Epithelial cell of esophagus (primary cell): Measurements from ENCODE around the gene ZXDC.

ENCODE experiments used
- DNase-seq: peaks from one replicate; pipeline ENCODE4 v3.0.0; 2010; ENCODE audit warnings: low read depth
- H3K4me3 ChIP-seq: 2 replicates; pipeline ENCODE4 v1.5.1; 2011; ENCODE audit warnings: mild to moderate bottlenecking, low read length, control low read depth
- TF ChIP-seq, protein P1 (sequence below): IDR thresholded peaks from 2 replicates; pipeline ENCODE4 v1.5.1; 2011; ENCODE audit warnings: low read depth, mild to moderate bottlenecking, low read length, control low read depth, inconsistent platforms; ENCODE audit not compliant: insufficient read depth; ENCODE audit errors: missing control alignments

The ZXDC gene

GRCh38 chr3:126521122-126521891 lies 45.6 kb upstream of the ZXDC start:
- no peak for DNase-seq

DNA sequence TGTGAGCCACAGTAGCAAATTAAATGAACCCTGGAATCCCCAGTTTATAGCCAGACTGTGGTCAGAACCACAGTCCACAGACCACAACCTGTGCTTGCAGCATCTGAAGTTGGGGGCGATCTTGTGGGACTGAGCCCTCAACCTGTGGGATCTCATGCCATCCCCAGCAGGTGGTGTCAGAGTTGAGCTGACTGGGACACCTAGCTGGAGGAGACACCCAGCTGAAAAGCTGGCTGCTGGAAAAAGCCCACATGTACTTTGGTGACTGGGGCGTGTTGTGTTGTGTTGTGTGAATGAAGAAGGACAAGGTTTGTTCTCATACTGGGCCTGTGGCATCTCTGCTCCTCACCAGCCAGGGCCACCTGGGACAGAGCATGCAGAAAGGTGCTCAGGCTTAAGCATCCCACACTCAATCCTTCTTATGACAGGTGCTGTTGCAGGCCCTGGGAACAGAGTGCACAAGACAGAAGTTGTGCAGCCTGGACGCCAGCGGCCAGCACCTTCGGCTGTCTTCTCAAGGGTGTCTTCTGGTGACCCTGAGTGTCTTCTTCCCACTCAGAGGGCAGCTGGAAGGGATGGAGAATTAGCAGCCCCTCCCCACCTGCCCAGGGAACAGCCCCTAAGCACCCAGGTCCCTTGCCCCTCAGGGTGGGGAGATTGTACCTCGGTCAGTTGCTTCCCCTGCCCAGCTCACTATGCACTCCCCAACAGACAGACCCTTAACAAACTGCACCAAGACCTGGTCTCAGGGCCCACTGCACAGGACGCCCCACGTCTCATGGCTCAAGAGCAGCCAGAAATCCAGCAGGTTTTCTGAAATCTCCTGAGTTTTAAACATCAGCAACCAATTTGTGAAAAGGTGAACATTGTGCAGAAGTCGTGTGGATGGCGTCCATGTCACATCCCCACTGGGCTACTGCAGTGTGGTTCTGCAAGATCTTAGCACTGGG lies 44.1 kb upstream of the ZXDC start:
- DNase-seq: no peak
- H3K4me3 ChIP-seq: no peak overlapping the region
- TF ChIP-seq, protein P1, sequence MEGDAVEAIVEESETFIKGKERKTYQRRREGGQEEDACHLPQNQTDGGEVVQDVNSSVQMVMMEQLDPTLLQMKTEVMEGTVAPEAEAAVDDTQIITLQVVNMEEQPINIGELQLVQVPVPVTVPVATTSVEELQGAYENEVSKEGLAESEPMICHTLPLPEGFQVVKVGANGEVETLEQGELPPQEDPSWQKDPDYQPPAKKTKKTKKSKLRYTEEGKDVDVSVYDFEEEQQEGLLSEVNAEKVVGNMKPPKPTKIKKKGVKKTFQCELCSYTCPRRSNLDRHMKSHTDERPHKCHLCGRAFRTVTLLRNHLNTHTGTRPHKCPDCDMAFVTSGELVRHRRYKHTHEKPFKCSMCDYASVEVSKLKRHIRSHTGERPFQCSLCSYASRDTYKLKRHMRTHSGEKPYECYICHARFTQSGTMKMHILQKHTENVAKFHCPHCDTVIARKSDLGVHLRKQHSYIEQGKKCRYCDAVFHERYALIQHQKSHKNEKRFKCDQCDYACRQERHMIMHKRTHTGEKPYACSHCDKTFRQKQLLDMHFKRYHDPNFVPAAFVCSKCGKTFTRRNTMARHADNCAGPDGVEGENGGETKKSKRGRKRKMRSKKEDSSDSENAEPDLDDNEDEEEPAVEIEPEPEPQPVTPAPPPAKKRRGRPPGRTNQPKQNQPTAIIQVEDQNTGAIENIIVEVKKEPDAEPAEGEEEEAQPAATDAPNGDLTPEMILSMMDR: no peak

More at GRCh38 chr3:126521122-126521891, 45.6 kb upstream of the ZXDC start:
- H3K4me3 ChIP-seq: no peak overlapping the region
- TF ChIP-seq, protein P1: no peak

GRCh38 chr3:126518779-126519177 lies 43.1 kb upstream of the ZXDC start:
- H3K4me3 ChIP-seq: no peak overlapping the region
- TF ChIP-seq, protein P1: no peak
- DNase-seq: no peak

DNA sequence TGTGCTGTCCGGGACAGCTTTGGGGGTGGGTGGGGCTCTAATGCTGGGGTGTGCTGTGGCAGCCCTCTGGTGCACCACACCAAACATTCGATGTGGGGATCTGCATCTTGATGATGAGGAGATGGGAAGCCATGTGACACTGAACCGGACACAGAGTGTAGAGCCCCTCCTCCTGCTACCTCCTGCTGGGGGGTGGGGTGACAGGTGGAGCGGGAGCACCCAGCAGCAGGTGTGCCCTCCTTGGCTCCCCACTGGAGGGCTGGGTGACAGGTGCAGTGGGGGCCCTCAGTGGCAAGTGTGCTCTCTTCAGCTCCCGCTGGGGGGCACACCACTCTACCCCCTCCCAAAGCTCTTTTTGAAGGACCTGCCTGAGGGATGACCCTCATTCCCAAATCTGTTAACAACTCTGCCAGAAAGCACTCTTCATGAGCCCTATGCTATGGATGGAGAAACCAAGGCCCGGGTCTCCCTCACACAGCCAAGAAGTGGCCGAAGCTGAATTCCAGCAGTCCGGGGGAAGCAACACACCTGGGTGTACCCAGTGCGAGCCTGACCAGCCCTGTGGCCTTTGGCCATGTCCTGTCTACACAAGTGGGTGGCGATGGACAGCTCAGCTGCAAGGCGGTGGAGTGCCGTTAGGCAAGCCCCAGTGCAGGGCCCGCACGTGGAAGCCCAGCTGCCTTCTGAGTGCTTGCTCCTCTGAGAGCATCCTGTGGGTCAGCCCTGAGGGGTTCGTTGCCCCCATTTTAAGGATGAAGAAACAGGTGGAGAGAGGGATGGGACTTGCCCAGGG lies 42.5 kb upstream of the ZXDC start:
- DNase-seq: no peak
- H3K4me3 ChIP-seq: no peak overlapping the region
- TF ChIP-seq, protein P1: no peak

DNA sequence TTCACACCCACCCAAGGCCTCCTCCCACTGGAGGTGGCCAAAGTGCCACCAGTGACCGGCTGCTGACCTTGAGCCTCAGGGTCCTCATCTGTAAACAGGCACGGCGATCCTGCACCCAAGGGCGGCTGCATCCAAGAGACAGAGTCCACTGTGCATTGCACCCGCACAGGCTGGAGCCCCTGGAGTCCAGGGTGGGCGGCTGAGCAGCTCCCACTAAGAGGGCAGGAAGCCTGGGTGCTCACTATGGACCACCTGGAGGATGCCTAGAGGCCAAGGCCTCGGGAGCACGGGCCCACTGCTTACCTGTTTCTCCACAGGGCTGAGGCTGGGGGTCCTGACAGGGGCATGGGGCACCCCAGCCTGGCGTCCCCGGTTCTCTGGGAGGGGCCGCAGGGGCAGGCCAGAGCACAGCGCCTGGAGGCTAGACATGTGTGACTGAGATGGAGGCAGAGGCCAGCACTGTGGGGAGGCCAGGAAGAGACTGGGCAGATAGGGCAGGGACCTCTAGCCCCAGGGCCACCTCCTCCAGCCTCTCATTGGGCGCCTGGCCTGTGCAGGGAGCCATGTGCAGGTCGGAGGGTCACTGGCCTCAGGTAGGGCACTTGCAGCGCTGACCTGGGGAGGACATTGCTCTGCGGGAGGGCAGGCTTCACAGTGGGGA lies 41.7 kb upstream of the ZXDC start, which contains the start of gene UROC1:
Gene UROC1, minus strand, starts transcription at position 483 of the 661 bp plus-strand sequence. Its CDS starts 54 bp downstream, at position 429.
- DNase-seq: no peak
- H3K4me3 ChIP-seq: no peak within 1 kb of the TSS
- TF ChIP-seq, protein P1: no peak

- no peak for DNase-seq
- no peak overlapping the region for H3K4me3 ChIP-seq
These were observed 41.2 kb upstream of the ZXDC start for GRCh38 chr3:126516936-126517290.

More at GRCh38 chr3:126516936-126517290, 41.2 kb upstream of the ZXDC start:
- TF ChIP-seq, protein P1: no peak
